Activated CD8-positive, alpha-beta memory T cell treated with anti-CD3 and anti-CD28 coated beads for 4 hours (primary cell): Measurements from ENCODE around the gene KRTAP22-2.

Source experiments
- DNase-seq, 2 donors: peaks; one replicate each; pipeline ENCODE4 v3.0.0-alpha.2; 2020; ENCODE audit warnings: low read depth in 2 of 2

KRTAP22-2 gene

DNA sequence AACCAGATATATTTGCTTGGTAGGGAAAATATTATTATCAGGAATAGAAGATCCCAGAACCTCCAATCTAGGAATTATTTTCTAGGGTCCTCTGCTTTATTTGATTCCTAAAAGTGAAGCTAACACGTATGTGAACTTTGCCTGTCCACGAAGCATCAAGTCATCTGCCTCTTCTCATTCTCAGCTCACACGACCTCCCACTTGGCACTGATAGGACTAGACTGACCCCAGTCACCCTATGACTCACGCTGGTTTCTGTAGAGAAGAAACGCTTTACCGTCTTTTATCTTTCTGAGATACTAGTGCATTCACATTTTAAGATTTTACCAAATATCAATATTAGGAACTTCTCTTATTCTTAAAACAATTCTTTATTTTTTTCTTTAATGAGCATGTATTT lies 27.1 kb downstream of the KRTAP22-2 start:
- no peak for DNase-seq

DNA sequence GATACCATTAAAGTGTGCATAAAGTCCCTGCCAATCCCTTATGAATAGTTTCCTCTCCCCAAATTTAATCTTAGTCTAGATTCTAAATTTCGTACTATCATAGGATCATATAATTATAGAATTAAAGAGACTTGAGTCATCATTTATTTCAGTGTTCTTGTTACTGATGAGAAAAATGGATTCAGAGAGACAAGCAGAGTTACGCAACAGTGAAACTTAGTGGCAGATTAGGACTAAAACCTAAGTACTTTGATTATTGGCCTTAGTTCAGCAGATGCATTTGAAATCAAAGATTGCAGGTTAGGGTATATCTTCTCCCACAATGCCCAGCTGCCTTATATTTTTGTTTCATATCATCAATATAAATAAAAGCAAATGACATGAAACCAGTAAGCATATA lies 28.2 kb downstream of the KRTAP22-2 start:
- no peak for DNase-seq

DNA sequence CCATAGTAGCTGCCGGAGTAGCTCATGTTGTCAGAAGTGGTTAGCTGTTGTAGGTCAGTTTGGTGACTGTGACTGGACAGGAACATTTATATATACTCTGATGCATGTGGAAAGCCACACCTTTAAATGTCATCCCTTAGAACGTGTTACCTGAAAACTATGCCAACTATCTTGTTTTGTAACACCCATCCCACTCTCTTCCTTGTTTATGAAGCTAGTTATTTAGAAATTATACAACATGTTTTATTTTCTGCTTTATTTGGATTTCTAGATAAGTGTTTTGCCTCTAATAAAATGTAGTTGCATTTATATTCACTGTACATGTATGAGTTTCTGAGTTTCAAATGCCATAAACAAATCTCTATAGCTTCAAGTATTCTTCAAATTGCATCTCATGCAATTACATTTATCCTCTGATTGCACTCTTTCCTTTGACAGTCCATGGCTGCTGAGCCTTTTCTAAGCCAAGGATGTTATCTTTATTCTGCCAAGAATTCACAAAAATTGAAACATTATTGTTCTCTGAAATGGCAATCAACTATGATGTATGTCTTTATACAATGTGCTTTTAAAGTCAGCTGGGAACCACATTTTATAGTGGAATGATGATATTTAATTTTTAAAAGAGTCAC lies 28.8 kb downstream of the KRTAP22-2 start, which contains the start of gene KRTAP19-7:
KRTAP19-7 (minus strand) TSS at position 51 of the 632 bp plus-strand sequence; CDS start at position 26, 25 bp downstream.
- DNase-seq = no peak

DNA sequence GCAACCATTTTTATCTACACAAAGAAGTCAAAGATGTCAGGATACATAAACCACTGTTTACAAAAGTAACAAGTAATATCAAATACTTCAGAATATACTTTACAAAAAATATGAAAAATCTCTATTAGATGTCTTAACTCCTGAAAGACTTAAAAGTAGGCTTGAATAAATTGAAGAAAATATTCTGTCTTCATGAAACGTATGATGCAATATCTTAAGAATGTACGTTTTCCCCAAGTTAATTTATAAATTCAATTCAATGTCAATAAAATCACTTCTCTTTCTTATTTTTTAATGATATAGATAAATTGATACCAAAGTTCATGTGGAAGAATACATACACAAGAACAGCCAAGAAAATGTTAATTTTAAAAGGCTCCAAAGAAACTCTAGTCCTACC lies 35.1 kb downstream of the KRTAP22-2 start:
- DNase-seq = no peak

DNA sequence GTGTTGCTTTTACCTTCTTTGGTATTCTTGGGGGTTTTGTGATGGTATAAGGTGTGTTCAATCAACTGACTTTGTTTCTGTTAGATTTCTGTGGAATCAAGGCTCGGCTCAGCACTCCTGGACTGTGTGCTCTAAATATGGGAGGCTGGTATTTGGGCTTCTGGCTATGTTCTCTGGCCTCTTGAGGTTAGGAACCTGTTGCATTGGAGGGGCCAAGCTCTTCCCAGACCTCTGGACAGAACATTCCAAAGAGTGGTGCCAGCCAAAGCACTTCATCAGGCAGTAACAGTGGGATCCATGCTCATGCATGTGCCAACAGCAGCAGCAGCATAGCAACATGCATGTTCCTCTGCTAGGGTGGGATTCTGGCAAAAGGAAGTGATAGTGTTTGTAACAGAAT lies 37.4 kb downstream of the KRTAP22-2 start:
- DNase-seq = no peak

DNA sequence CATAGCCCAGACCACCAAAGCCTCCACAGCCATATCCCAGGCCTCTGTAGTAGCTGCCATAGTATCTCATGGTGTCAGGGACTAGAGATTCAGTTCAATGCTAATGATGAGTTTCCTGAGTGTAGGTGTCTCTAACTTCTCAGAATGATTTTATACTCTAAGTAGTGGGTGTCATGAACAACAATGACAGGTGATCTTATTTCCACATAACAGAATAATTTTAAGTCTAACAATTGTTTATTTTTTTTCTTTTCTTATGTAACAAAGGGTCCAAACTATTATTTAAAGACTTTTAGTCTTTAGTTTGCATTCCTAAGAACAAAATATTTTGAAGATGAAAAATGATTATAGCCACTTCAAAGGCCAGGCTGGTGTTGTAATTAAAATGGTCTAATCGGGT lies 48.4 kb downstream of the KRTAP22-2 start, which contains the start of gene KRTAP19-6:
KRTAP19-6 (minus strand) TSS at position 101 of the 400 bp plus-strand sequence; CDS start at position 70, 31 bp downstream.
- no peak for DNase-seq
